Measurements from ENCODE around the gene ERGIC2. TPM values are rescaled to one million over a fixed set of nuclear protein-coding genes. Genes with fewer than 3 reads are reported as not detected.

Gene ERGIC2
- total RNA-seq, 1 donor from 2014 or later: 70.3 TPM

- Mint-ChIP-seq H3K27me3 (ENCODE audit: unreplicated experiment) (peaks cover 18% of the 10 kb centered on the region), H3K36me3 (ENCODE audit: unreplicated experiment) (no peaks in the 10 kb centered on the region), H3K4me3 (ENCODE audit: unreplicated experiment) (no peak overlapping the region), H3K4me1 (ENCODE audit: unreplicated experiment) (peaks cover 16% of the 10 kb centered on the region), H3K9me3 (ENCODE audit: unreplicated experiment) (no peaks in the 10 kb centered on the region), H3K27ac (ENCODE audit: unreplicated experiment) (no peak overlapping the region)
- TF ChIP-seq, protein P1, sequence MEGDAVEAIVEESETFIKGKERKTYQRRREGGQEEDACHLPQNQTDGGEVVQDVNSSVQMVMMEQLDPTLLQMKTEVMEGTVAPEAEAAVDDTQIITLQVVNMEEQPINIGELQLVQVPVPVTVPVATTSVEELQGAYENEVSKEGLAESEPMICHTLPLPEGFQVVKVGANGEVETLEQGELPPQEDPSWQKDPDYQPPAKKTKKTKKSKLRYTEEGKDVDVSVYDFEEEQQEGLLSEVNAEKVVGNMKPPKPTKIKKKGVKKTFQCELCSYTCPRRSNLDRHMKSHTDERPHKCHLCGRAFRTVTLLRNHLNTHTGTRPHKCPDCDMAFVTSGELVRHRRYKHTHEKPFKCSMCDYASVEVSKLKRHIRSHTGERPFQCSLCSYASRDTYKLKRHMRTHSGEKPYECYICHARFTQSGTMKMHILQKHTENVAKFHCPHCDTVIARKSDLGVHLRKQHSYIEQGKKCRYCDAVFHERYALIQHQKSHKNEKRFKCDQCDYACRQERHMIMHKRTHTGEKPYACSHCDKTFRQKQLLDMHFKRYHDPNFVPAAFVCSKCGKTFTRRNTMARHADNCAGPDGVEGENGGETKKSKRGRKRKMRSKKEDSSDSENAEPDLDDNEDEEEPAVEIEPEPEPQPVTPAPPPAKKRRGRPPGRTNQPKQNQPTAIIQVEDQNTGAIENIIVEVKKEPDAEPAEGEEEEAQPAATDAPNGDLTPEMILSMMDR (IDR thresholded peaks at IDR 0.05): no peak
- DNase-seq (ENCODE audit: extremely low spot score, unreplicated experiment): no peak
Observed at GRCh38 chr12:29427964-29428363, 47.0 kb upstream of the ERGIC2 start.

GRCh38 chr12:29426498-29426897 is 45.5 kb upstream of the ERGIC2 start:
- Mint-ChIP-seq H3K27me3 (ENCODE audit: unreplicated experiment) (peaks cover 19% of the 10 kb centered on the region), H3K4me3 (ENCODE audit: unreplicated experiment) (no peak overlapping the region), H3K27ac (ENCODE audit: unreplicated experiment) (no peak overlapping the region), H3K9me3 (ENCODE audit: unreplicated experiment) (no peaks in the 10 kb centered on the region), H3K4me1 (ENCODE audit: unreplicated experiment) (peaks cover 16% of the 10 kb centered on the region), H3K36me3 (ENCODE audit: unreplicated experiment) (peaks cover 2% of the 10 kb centered on the region)
- TF ChIP-seq, protein P1 (IDR thresholded peaks at IDR 0.05): no peak
- no peak for DNase-seq (ENCODE audit: extremely low spot score, unreplicated experiment)

DNA sequence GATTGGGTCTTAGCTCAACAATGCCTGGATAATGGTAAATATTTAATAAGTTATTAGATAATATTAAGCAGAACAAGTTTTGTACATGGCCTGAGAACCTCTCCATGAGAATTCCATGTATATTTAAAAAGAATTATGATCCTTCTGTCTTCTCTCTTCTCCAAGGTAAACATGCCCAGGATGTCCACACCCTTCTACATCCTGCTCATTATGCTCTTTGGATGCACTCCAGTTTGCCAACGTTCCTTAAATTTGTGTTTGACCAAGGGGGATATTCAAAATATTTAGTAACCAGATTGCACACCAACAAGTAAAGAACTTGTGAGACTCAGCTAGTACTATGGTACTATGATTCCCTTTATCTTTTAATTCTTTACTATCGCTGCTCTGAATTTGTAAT is 44.8 kb upstream of the ERGIC2 start:
- Mint-ChIP-seq H3K27me3 (ENCODE audit: unreplicated experiment) (peaks cover 19% of the 10 kb centered on the region), H3K36me3 (ENCODE audit: unreplicated experiment) (peaks cover 2% of the 10 kb centered on the region), H3K9me3 (ENCODE audit: unreplicated experiment) (no peaks in the 10 kb centered on the region), H3K4me1 (ENCODE audit: unreplicated experiment) (peaks cover 16% of the 10 kb centered on the region), H3K27ac (ENCODE audit: unreplicated experiment) (no peak overlapping the region), H3K4me3 (ENCODE audit: unreplicated experiment) (no peak overlapping the region)
- no peak for DNase-seq (ENCODE audit: extremely low spot score, unreplicated experiment)
- TF ChIP-seq, protein P1 (IDR thresholded peaks at IDR 0.05): no peak

DNA sequence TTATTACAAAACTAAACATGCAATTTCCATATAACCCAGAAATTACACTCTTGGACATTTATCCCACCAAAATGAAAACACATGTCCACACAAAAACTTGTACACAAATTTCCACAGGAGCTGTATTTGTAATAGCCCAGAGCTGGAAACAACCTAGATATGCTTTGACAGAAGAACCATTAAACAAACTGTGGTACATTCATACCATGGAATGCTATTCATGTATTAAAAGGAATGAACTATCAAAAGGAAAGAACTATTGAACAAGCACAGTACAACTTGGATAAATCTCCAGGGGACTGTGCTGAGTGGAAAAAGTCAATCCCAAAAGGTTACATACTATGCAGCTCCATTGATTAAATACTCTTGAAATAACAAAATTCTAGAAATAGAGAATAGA is 35.8 kb upstream of the ERGIC2 start:
- DNase-seq (ENCODE audit: extremely low spot score, unreplicated experiment): no peak
- Mint-ChIP-seq H3K9me3 (ENCODE audit: unreplicated experiment) (no peaks in the 10 kb centered on the region), H3K36me3 (ENCODE audit: unreplicated experiment) (no peaks in the 10 kb centered on the region), H3K27ac (ENCODE audit: unreplicated experiment) (no peak overlapping the region), H3K4me1 (ENCODE audit: unreplicated experiment) (peaks cover 8% of the 10 kb centered on the region), H3K4me3 (ENCODE audit: unreplicated experiment) (no peak overlapping the region), H3K27me3 (ENCODE audit: unreplicated experiment) (peaks cover 33% of the 10 kb centered on the region)
- TF ChIP-seq, protein P1 (IDR thresholded peaks at IDR 0.05): no peak

DNA sequence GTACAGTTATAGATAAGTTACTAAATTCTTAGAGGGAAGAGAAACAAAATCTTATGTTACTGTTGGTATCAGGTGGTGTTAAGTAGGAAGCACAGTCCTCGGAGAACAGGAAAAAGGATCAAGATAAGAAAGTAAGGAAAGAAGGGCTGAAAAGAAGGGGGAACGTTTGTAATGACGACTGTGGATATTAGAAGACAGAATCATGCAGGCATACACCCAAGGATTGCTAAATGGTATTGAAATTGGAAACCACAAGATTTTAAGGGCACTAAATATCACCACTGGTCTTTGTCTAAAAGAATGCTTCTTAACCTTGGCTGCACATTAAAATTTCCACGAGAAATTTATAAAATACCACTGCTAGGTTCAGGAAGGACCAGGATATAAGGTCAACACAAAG is 34.1 kb upstream of the ERGIC2 start:
- H3K27ac Mint-ChIP-seq (ENCODE audit: unreplicated experiment): no peak overlapping the region
- TF ChIP-seq, protein P1 (IDR thresholded peaks at IDR 0.05): no peak
- DNase-seq (ENCODE audit: extremely low spot score, unreplicated experiment): no peak
- peaks cover 32% of the 10 kb centered on the region for H3K27me3 Mint-ChIP-seq (ENCODE audit: unreplicated experiment)
- H3K4me3 Mint-ChIP-seq (ENCODE audit: unreplicated experiment): no peak overlapping the region
- peaks cover 8% of the 10 kb centered on the region for H3K4me1 Mint-ChIP-seq (ENCODE audit: unreplicated experiment)
- H3K36me3 Mint-ChIP-seq (ENCODE audit: unreplicated experiment): no peaks in the 10 kb centered on the region
- H3K9me3 Mint-ChIP-seq (ENCODE audit: unreplicated experiment): peaks cover 6% of the 10 kb centered on the region

All from osteocyte (in vitro differentiated cells).